GM12801 (cell line): ENCODE data around the gene CBLB.

ENCODE experiments used
- TF ChIP-seq, protein P1 (sequence below): IDR thresholded peaks from one replicate; pipeline ENCODE4 v1.5.1; 2011; ENCODE audit warnings: control low read depth; ENCODE audit not compliant: insufficient read length; ENCODE audit errors: extremely low read depth

The CBLB gene

DNA sequence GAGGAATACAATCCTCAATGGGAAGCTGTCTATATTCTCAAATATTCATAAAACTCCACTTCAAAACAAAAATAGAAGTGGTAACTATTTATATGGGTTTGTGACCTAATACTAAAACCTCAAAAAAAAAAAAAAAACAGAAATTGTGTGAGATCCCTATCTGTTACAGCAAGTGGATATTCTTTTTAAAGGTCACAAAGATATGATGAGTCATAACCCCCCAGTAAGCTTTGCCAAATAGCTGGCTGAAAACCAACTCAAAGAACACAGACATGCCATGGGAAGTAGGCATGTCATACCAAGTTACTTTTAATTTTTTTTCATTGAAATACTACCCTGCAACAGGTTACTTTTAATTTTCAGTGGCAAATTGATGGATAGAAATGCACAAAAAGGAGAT, 62.5 kb downstream of the CBLB start:
- TF ChIP-seq, protein P1, sequence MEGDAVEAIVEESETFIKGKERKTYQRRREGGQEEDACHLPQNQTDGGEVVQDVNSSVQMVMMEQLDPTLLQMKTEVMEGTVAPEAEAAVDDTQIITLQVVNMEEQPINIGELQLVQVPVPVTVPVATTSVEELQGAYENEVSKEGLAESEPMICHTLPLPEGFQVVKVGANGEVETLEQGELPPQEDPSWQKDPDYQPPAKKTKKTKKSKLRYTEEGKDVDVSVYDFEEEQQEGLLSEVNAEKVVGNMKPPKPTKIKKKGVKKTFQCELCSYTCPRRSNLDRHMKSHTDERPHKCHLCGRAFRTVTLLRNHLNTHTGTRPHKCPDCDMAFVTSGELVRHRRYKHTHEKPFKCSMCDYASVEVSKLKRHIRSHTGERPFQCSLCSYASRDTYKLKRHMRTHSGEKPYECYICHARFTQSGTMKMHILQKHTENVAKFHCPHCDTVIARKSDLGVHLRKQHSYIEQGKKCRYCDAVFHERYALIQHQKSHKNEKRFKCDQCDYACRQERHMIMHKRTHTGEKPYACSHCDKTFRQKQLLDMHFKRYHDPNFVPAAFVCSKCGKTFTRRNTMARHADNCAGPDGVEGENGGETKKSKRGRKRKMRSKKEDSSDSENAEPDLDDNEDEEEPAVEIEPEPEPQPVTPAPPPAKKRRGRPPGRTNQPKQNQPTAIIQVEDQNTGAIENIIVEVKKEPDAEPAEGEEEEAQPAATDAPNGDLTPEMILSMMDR, result no peak

DNA sequence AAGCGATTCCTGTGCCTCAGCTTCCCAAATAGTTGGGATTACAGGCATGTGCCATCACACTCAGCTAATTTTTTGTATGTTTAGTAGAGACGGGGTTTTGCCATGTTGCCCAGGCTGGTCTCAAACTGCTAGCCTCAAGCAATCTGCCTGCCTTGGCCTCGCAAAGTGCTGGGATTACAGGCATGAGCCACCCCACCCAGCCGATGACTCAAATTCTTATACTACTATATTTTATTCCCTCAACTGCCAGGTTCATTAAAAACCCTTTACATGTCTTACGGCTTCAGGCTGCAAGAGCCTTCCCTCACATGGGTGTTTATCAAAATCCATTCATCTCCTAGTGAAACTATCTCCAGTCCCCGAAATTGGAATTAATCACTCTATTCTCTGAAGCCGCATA, 63.4 kb downstream of the CBLB start:
- TF ChIP-seq, protein P1, result no peak

DNA sequence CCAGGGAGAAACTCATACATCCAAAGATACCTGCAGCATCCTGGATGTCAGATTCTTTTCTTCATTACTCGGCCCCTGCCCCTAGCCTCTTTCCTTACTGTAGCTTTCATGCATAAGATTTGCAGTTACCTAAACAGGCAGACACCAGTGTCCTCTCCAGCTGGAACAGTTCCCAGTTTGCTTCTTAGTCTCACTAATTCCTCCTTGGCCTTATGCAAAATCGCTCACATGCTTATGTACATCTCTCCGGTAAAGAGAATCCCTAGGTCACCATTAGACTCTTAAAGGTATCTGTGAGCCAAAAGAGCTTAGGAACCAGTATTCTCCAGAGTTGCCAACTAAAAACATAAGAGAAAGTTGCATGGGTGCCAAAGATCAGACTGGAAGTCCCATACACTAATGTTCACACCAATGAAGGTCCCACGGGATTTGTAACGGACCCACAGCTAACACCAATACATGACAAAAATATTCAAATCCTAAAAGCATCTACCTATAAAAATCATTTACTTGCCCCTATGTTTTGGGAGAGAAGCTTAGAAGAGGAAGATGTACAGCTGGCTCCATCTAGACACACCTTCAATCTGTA, 66.6 kb downstream of the CBLB start:
- TF ChIP-seq, protein P1, result no peak

DNA sequence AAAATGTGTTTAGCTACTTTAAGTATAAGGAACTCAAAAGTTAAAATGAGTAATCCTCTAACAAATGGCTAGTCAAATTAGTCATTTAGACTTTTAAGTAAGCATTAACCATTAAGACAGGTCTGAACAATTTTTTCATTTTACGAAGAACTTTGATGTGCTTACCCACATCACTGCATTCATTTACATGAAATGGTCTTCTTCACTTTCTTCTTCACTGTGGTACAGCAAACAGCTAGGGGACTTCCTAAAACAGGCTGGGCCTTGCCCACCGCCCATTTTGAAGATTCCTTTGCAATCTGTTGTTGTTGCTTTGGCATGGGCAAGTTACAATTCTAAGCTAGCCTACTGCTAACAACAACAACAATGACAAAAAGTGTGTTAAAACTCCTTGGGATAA, 67.4 kb downstream of the CBLB start:
- TF ChIP-seq, protein P1, result no peak

DNA sequence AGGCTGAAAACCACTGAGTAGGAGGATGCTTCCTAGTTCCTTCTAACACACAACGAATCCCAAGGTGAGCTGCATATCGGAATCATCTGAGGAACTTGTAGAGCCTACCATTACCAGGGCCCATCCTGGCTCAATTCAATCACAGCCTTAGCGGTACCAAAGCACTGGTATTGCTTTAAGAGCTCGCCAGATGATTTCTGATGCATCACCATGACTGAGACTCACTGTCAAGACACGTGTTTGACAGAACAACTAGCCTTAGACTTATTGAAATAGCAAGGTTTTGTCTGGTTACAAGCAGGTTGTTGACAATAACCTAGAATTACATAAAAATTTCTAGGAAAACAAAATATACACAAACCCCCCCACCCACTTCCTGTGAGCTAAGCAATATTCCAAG, 68.5 kb downstream of the CBLB start:
- TF ChIP-seq, protein P1, result no peak

DNA sequence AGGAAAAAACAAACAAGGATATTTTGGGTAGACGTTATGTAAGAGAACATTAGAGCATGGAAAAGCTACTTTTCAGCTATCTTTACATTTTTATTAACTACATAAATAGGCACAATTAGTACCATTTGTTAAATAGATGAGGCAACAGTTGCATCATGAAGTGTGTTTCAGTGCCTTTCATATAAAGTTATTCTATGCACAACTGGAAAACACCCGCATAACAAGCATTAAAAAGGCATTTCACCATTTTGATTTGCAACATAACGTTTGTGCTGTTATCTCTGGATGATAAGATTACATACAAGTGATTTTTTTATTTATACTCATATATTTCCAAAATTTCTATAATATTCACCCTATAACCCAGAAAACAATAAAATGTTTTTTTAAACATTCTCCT, 69.5 kb downstream of the CBLB start:
- TF ChIP-seq, protein P1, result no peak

DNA sequence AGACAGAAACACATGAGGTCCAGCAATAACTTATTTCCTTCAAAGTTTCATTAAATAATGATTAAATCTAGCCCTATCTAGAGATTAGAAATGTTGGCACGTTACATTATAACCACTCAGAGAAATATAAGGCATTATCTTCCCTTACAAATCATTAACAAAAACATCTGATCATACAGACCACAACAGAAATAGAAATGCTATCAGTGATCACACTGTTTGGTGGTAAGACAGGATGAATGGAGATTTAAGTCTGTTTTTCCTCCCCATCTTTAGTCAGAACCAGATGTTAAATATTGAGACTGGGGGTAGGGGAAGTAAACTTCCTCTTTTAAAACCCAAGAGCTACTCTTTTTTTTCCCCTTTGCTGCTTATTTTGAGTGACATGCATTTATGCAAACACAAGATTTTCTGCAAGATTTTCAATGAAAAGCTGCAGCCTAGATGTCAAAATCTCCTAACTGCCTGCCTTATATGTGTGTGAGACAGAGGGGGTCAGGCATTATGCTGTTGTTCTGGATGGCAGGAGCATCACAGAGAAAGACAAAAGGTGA, 70.4 kb downstream of the CBLB start:
- TF ChIP-seq, protein P1, result no peak
